ENCODE results near the gene HDAC5.
"Not testable (repeated sequence)": the region's sequence is repeated elsewhere in the genome, so short reads cannot be mapped to it uniquely, and the experiment has no call there.

Gene HDAC5

GRCh38 chr17:44128383-44128782 is 4.9 kb upstream of the HDAC5 start:
- H3K4me1 ChIP-seq (ENCODE audit: control insufficient read depth, insufficient read depth, low read length), result no peaks in the 10 kb centered on the region
- no peaks in the 10 kb centered on the region for H3K9me3 ChIP-seq (ENCODE audit: control insufficient read depth, low read length)
- H3K27me3 ChIP-seq (ENCODE audit: control insufficient read depth, insufficient read depth, low read length), result no peaks in the 10 kb centered on the region
- no peaks in the 10 kb centered on the region for H3K36me3 ChIP-seq (ENCODE audit: control insufficient read depth, insufficient read depth, low read length)
- H3K4me3 ChIP-seq (ENCODE audit: low read length), result no peak overlapping the region
- H3K9ac ChIP-seq (ENCODE audit: low read length), result no peak overlapping the region

- H3K4me1 ChIP-seq (ENCODE audit: control insufficient read depth, insufficient read depth, low read length), result peaks cover 16% of the 10 kb centered on the region
- H3K9me3 ChIP-seq (ENCODE audit: control insufficient read depth, low read length), result no peaks in the 10 kb centered on the region
- H3K27me3 ChIP-seq (ENCODE audit: control insufficient read depth, insufficient read depth, low read length), result peaks cover 6% of the 10 kb centered on the region
- peak overlapping the region; percentile 85 for H3K9ac ChIP-seq (ENCODE audit: low read length)
- H3K4me3 ChIP-seq (ENCODE audit: low read length), result peak overlapping the region; percentile 57
- H3K36me3 ChIP-seq (ENCODE audit: control insufficient read depth, insufficient read depth, low read length), result no peaks in the 10 kb centered on the region
These were observed 637 bp upstream of the HDAC5 start for GRCh38 chr17:44124118-44124438.

DNA sequence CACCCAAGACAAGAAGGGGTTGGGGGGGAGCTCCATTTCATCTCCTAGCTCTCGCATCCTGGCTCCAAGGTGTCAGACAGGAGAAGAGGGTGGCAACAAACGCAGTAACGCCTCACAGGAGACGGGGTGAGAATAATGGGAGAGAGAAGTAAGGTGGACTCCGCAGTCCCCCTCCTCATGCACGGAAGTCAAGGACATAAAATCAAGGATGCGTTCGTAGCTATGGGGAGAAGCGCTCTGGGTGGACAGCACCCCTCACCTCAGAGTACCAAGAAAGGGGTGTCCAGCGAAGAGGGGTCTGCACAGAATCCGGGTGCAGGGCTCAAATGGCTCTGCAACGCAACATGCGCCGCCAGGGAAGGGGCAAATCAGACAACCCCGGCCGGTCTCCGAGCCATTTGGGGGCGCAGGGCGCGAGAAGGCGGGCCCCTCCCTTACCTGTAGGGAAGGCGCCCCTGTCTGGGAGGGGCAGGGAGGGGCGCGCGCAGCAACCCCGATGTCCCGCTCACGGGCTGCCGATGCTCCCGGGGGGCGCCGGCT is 555 bp downstream of the HDAC5 start:
- peaks cover 16% of the 10 kb centered on the region for H3K4me1 ChIP-seq (ENCODE audit: control insufficient read depth, insufficient read depth, low read length)
- peak overlapping the region; percentile 38 for H3K4me3 ChIP-seq (ENCODE audit: low read length)
- H3K36me3 ChIP-seq (ENCODE audit: control insufficient read depth, insufficient read depth, low read length), result no peaks in the 10 kb centered on the region
- H3K27me3 ChIP-seq (ENCODE audit: control insufficient read depth, insufficient read depth, low read length), result peaks cover 6% of the 10 kb centered on the region
- H3K9me3 ChIP-seq (ENCODE audit: control insufficient read depth, low read length), result no peaks in the 10 kb centered on the region
- peak overlapping the region; percentile 77 for H3K9ac ChIP-seq (ENCODE audit: low read length)

- H3K36me3 ChIP-seq (ENCODE audit: control insufficient read depth, insufficient read depth, low read length), result no peaks in the 10 kb centered on the region
- H3K4me1 ChIP-seq (ENCODE audit: control insufficient read depth, insufficient read depth, low read length), result peaks cover 16% of the 10 kb centered on the region
- peaks cover 6% of the 10 kb centered on the region for H3K27me3 ChIP-seq (ENCODE audit: control insufficient read depth, insufficient read depth, low read length)
- peak overlapping the region; percentile 77 for H3K9ac ChIP-seq (ENCODE audit: low read length)
- peak overlapping the region; percentile 38 for H3K4me3 ChIP-seq (ENCODE audit: low read length)
- H3K9me3 ChIP-seq (ENCODE audit: control insufficient read depth, low read length), result no peaks in the 10 kb centered on the region
These were observed 1.2 kb downstream of the HDAC5 start for GRCh38 chr17:44121997-44122815.

GRCh38 chr17:44120851-44121605 is 2.4 kb downstream of the HDAC5 start:
- Histone ChIP-seq H3K9ac (ENCODE audit: low read length) (no peak overlapping the region), H3K4me3 (ENCODE audit: low read length) (no peak overlapping the region), H3K4me1 (ENCODE audit: control insufficient read depth, insufficient read depth, low read length) (peaks cover 16% of the 10 kb centered on the region), H3K27me3 (ENCODE audit: control insufficient read depth, insufficient read depth, low read length) (peaks cover 6% of the 10 kb centered on the region), H3K36me3 (ENCODE audit: control insufficient read depth, insufficient read depth, low read length) (no peaks in the 10 kb centered on the region), H3K9me3 (ENCODE audit: control insufficient read depth, low read length) (no peaks in the 10 kb centered on the region)

- H3K4me3 ChIP-seq (ENCODE audit: low read length); H3K36me3 ChIP-seq (ENCODE audit: control insufficient read depth, insufficient read depth, low read length): not testable (repeated sequence)
- H3K4me1 ChIP-seq (ENCODE audit: control insufficient read depth, insufficient read depth, low read length), result peaks cover 16% of the 10 kb centered on the region
These were observed 3.2 kb downstream of the HDAC5 start for GRCh38 chr17:44120281-44120680.

GRCh38 chr17:44119798-44120197 is 3.6 kb downstream of the HDAC5 start:
- H3K9ac ChIP-seq (ENCODE audit: low read length), result no peak overlapping the region
- H3K9me3 ChIP-seq (ENCODE audit: control insufficient read depth, low read length), result no peaks in the 10 kb centered on the region
- H3K27me3 ChIP-seq (ENCODE audit: control insufficient read depth, insufficient read depth, low read length), result peaks cover 6% of the 10 kb centered on the region
- no peaks in the 10 kb centered on the region for H3K36me3 ChIP-seq (ENCODE audit: control insufficient read depth, insufficient read depth, low read length)
- no peak overlapping the region for H3K4me3 ChIP-seq (ENCODE audit: low read length)
- peaks cover 16% of the 10 kb centered on the region for H3K4me1 ChIP-seq (ENCODE audit: control insufficient read depth, insufficient read depth, low read length)

More at GRCh38 chr17:44120281-44120680, 3.2 kb downstream of the HDAC5 start:
- not testable (repeated sequence) for H3K9me3 ChIP-seq (ENCODE audit: control insufficient read depth, low read length); H3K9ac ChIP-seq (ENCODE audit: low read length); H3K27me3 ChIP-seq (ENCODE audit: control insufficient read depth, insufficient read depth, low read length)

DNA sequence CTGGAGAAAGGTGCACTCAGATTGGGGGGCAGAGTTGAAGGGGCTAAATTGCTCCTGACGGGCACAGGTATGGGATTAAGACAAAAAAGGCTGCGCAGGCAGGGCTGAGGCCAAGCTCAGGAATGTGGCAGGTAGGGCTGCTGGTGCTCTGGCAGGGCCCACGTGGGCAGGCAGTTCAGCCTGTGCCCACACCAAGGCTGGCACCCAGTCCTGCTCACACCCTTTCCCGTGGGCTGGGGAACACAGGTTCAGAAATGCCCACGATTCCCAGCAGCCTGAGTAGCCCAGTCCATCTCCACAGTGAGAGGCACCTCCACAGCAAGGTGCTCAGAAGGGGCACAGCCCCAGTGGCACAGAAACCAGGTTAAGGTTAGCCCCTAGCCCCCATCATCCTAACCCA is 4.4 kb downstream of the HDAC5 start:
- Histone ChIP-seq H3K36me3 (ENCODE audit: control insufficient read depth, insufficient read depth, low read length) (no peaks in the 10 kb centered on the region), H3K9ac (ENCODE audit: low read length) (peak overlapping the region; percentile 36), H3K27me3 (ENCODE audit: control insufficient read depth, insufficient read depth, low read length) (peaks cover 6% of the 10 kb centered on the region), H3K4me1 (ENCODE audit: control insufficient read depth, insufficient read depth, low read length) (peaks cover 16% of the 10 kb centered on the region), H3K4me3 (ENCODE audit: low read length) (no peak overlapping the region), H3K9me3 (ENCODE audit: control insufficient read depth, low read length) (no peaks in the 10 kb centered on the region)

GRCh38 chr17:44118427-44119050 is 4.9 kb downstream of the HDAC5 start:
- Histone ChIP-seq H3K4me3 (ENCODE audit: low read length) (no peak overlapping the region), H3K9ac (ENCODE audit: low read length) (no peak overlapping the region), H3K36me3 (ENCODE audit: control insufficient read depth, insufficient read depth, low read length) (no peaks in the 10 kb centered on the region), H3K27me3 (ENCODE audit: control insufficient read depth, insufficient read depth, low read length) (peaks cover 6% of the 10 kb centered on the region), H3K4me1 (ENCODE audit: control insufficient read depth, insufficient read depth, low read length) (peaks cover 16% of the 10 kb centered on the region), H3K9me3 (ENCODE audit: control insufficient read depth, low read length) (no peaks in the 10 kb centered on the region)

- no peak overlapping the region for H3K9ac ChIP-seq (ENCODE audit: low read length)
- no peak overlapping the region for H3K4me3 ChIP-seq (ENCODE audit: low read length)
- H3K36me3 ChIP-seq (ENCODE audit: control insufficient read depth, insufficient read depth, low read length), result no peaks in the 10 kb centered on the region
- no peaks in the 10 kb centered on the region for H3K9me3 ChIP-seq (ENCODE audit: control insufficient read depth, low read length)
- peaks cover 2% of the 10 kb centered on the region for H3K27me3 ChIP-seq (ENCODE audit: control insufficient read depth, insufficient read depth, low read length)
- peaks cover 10% of the 10 kb centered on the region for H3K4me1 ChIP-seq (ENCODE audit: control insufficient read depth, insufficient read depth, low read length)
These were observed 6.1 kb downstream of the HDAC5 start for GRCh38 chr17:44117351-44117750.

- no peaks in the 10 kb centered on the region for H3K9me3 ChIP-seq (ENCODE audit: control insufficient read depth, low read length)
- peaks cover 11% of the 10 kb centered on the region for H3K4me1 ChIP-seq (ENCODE audit: control insufficient read depth, insufficient read depth, low read length)
- no peak overlapping the region for H3K4me3 ChIP-seq (ENCODE audit: low read length)
- no peaks in the 10 kb centered on the region for H3K36me3 ChIP-seq (ENCODE audit: control insufficient read depth, insufficient read depth, low read length)
- H3K9ac ChIP-seq (ENCODE audit: low read length), result no peak overlapping the region
- no peaks in the 10 kb centered on the region for H3K27me3 ChIP-seq (ENCODE audit: control insufficient read depth, insufficient read depth, low read length)
These were observed 7.6 kb downstream of the HDAC5 start for GRCh38 chr17:44115585-44116415.

All from mucosa of stomach (tissue), 1 donor.